Left lobe of liver (tissue), 2 donors: ENCODE data around the gene TMEM43. TPM values are rescaled to one million over a fixed set of nuclear protein-coding genes. Genes with fewer than 3 reads are reported as not detected.

ENCODE experiments used
- ATAC-seq: fragments of 200-7000 bp; cut with Tn5 transposase; one replicate; pipeline ENCODE4 v1.9.1; 2020; ENCODE audit warnings: mild to moderate bottlenecking, moderate library complexity
- DNase-seq: peaks from one replicate; pipeline ENCODE4 v3.0.0-alpha.2; 2020; ENCODE audit warnings: low spot score
- total RNA-seq: library from RNA; stranded (reverse); gene quantifications from one replicate; pipeline ENCODE4 v1.2.1, GENCODE V29; 2021
- donor health status: DM: no; HTN: no; CAD: no; lungs with moderate emphysema.
- donor health status: DM: no; HTN: yes; CAD: no.

The TMEM43 gene
- total RNA-seq, 1 donor from 2014 or later, result 9.3 TPM

GRCh38 chr3:14121859-14122258, 3.0 kb upstream of the TMEM43 start:
- DNase-seq (no peak), ATAC-seq (no peak)

- ATAC-seq (no peak), DNase-seq (no peak)
Observed at GRCh38 chr3:14122301-14122700, 2.6 kb upstream of the TMEM43 start.

- ATAC-seq, result no peak
- no peak for DNase-seq
Observed at GRCh38 chr3:14123308-14124222, 1.3 kb upstream of the TMEM43 start.

GRCh38 chr3:14124223-14124614, 633 bp upstream of the TMEM43 start:
- ATAC-seq (peak; percentile 64), DNase-seq (peak; percentile 73)

GRCh38 chr3:14125193-14126016, 553 bp downstream of the TMEM43 start:
- DNase-seq (no peak), ATAC-seq (peak; percentile 64)

- no peak for DNase-seq
- ATAC-seq, result no peak
Observed at GRCh38 chr3:14126017-14126886, 1.4 kb downstream of the TMEM43 start.

GRCh38 chr3:14126887-14127505, 2.1 kb downstream of the TMEM43 start:
- no peak for ATAC-seq
- DNase-seq, result no peak

GRCh38 chr3:14127516-14128161, 2.8 kb downstream of the TMEM43 start:
- DNase-seq (no peak), ATAC-seq (no peak)

- ATAC-seq, result no peak
- no peak for DNase-seq
Observed at GRCh38 chr3:14128724-14129123, 3.9 kb downstream of the TMEM43 start.

- peak; percentile 23 for DNase-seq
- no peak for ATAC-seq
Observed at GRCh38 chr3:14129296-14129695, 4.4 kb downstream of the TMEM43 start.

- ATAC-seq, result no peak
- DNase-seq, result peak; percentile 0
Observed at GRCh38 chr3:14130230-14130629, 5.4 kb downstream of the TMEM43 start.

- DNase-seq, result no peak
- ATAC-seq, result no peak
Observed at GRCh38 chr3:14130707-14131106, 5.9 kb downstream of the TMEM43 start.

GRCh38 chr3:14131134-14131533, 6.3 kb downstream of the TMEM43 start:
- no peak for DNase-seq

GRCh38 chr3:14132120-14132519, 7.3 kb downstream of the TMEM43 start:
- no peak for ATAC-seq
- no peak for DNase-seq

More at GRCh38 chr3:14131134-14131533, 6.3 kb downstream of the TMEM43 start:
- peak; percentile 62 for ATAC-seq

- ATAC-seq (no peak), DNase-seq (no peak)
Observed at GRCh38 chr3:14132689-14133088, 7.8 kb downstream of the TMEM43 start.

GRCh38 chr3:14133188-14133800, 8.4 kb downstream of the TMEM43 start:
- ATAC-seq (no peak), DNase-seq (no peak)

GRCh38 chr3:14133876-14134275, 9.0 kb downstream of the TMEM43 start:
- ATAC-seq (no peak), DNase-seq (no peak)

- no peak for DNase-seq
- ATAC-seq, result no peak
Observed at GRCh38 chr3:14134291-14134690, 9.4 kb downstream of the TMEM43 start.

GRCh38 chr3:14135581-14135980, 10.7 kb downstream of the TMEM43 start:
- ATAC-seq (no peak), DNase-seq (no peak)
